Transverse colon (tissue), 4 donors: Measurements from ENCODE around the gene NSMF. TPM values are rescaled to one million over a fixed set of nuclear protein-coding genes. Genes with fewer than 3 reads are reported as not detected.
"Not testable (repeated sequence)": the region's sequence is repeated elsewhere in the genome, so short reads cannot be mapped to it uniquely, and the experiment has no call there.

Experiments used
- DNase-seq: peaks from one replicate; pipeline ENCODE4 v3.0.0-alpha.2; 2019
- H3K27ac ChIP-seq, 4 donors: fragments of 200-600 bp; sonication (generic); 2 replicates each; pipeline ENCODE4 v1.5.1; 2016 to 2018; ENCODE audit warnings: inconsistent platforms in 4 of 4
- H3K27me3 ChIP-seq: fragments of 200-600 bp; sonication (generic); 2 replicates; pipeline ENCODE4 v1.5.1; 2017; ENCODE audit warnings: inconsistent platforms
- H3K36me3 ChIP-seq, 4 donors: fragments of 200-600 bp; sonication (generic); 2 replicates each; pipeline ENCODE4 v1.5.1; 2017 to 2019; ENCODE audit warnings: inconsistent platforms in 4 of 4
- H3K4me1 ChIP-seq, 4 donors: fragments of 200-600 bp; sonication (generic); 2 replicates each; pipeline ENCODE4 v1.5.1; 2017 to 2020; ENCODE audit warnings: inconsistent platforms in 4 of 4
- H3K4me3 ChIP-seq, 4 donors: fragments of 200-600 bp; sonication (generic); 1 replicate in 1 of 4; 2 replicates in 3 of 4; pipeline versions ENCODE4 v1.5.1 to v1.6.1; 2017 to 2019; ENCODE audit warnings: inconsistent platforms in 4 of 4
- H3K9me3 ChIP-seq, 2 donors: fragments of 200-600 bp; sonication (generic); 2 replicates each; pipeline ENCODE4 v1.5.1; 2017 to 2019; ENCODE audit warnings: inconsistent platforms in 2 of 2
- EP300 ChIP-seq: sonication (generic); formaldehyde crosslinking; IDR thresholded peaks from one replicate; pipeline ENCODE4 v1.6.1; 2017; ENCODE audit warnings: antibody characterized with exemption, low read depth
- POLR2A ChIP-seq: fragments of 450-650 bp; IDR thresholded peaks from one replicate; pipeline ENCODE4 v1.6.1; 2016; ENCODE audit warnings: antibody characterized with exemption, mild to moderate bottlenecking, moderate library complexity
- POLR2AphosphoS5 ChIP-seq, 3 donors: sonication (generic); formaldehyde crosslinking; IDR thresholded peaks; one replicate each; pipeline ENCODE4 v1.6.1; 2016; ENCODE audit warnings: antibody characterized with exemption in 3 of 3
- WGBS, 2 donors: methylation state at CpG; one replicate each; pipeline ENCODE4 v1.1.5; 2018; ENCODE audit warnings: low coverage in 1 of 2; 5-methylcytosine and 5-hydroxymethylcytosine counted together
- in situ Hi-C, 4 donors: fragments of 200-750 bp; cut with MboI; loops; one replicate each; pipeline versions ENCODE4 v1.15.0 to v1.15.1; 2017; ENCODE audit warnings: low sequenced_read_pairs in 3 of 4, low pct_ligation_motif_present in 1 of 4, low pct_unique_long_range_greater_than_20kb in 1 of 4
- intact Hi-C: fragments of 100-400 bp; cut with DNase I; formaldehyde crosslinking; loops from one replicate; pipeline ENCODE4 v1.15.1; 2023; ENCODE audit warnings: low total_unique reads
- total RNA-seq, 4 donors: library from RNA; depleted of rRNA; stranded (reverse); fragments of >200 nt; gene quantifications; one replicate each; pipeline ENCODE4 v1.1.0, GENCODE V29; 2016
- TF ChIP-seq, protein P1 (sequence below), 5 experiments: fragments of 200-600 bp in 3 of 5; fragments of 450-650 bp in 2 of 5; sonication (generic) in 3 of 5; IDR thresholded peaks; 1 replicate in 2 of 5; 2 replicates in 3 of 5; pipeline ENCODE4 v1.5.1; 2016 to 2017; ENCODE audit warnings: antibody characterized with exemption in 5 of 5, inconsistent platforms in 3 of 5, mild to moderate bottlenecking in 2 of 5, moderate library complexity in 1 of 5

The NSMF gene
- total RNA-seq, 4 donors from 2014 or later, result 44.6 to 130 (median 55.2) TPM

DNA sequence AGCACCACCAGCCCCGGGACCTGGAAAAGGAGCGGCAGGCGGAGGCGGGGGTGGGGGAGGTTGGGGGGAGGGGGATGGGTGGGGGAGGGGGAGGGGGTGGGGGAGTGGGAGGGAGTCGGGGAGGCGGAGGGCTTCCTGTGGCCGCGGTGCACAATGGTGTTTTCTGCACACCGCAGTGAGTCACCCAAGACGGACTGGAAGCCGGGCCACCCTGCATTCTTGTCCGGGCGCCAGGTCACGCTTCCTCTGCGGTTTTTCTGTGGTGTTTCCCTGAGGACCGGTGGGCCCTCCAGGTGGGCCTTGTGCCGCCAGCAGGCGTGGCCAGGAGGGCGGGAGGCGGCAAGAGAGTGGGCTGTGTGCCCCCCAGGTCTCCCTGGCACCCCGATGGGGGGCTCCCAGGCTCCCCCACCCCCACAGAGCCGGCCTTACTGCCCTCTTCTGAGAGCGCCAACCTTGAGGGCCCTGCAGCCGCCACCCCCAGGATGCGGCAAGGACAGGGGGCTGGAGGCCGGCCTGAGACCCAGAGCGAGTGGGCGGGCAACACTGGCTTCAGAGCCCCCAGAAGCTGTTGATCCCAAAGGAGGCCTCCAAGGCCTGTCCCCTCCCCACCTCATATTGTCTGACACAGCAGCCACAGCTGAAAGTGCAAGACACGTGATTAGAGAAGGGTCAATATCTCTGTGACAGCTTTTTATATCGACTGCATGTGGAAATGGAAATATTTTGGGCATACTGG, 47.3 kb downstream of the NSMF start:
- intact Hi-C loops (no loop called here), in situ Hi-C loops (loop anchor here in 2 of 4 donors (25.0 kb wide), 1 partner anchor 125 kb away; the partner anchor contains the start of gene TOR4A (in 2 of the 2))
- peaks cover 20 to 54% (median 37%) of the 10 kb centered on the region in 4 donors for H3K4me1 ChIP-seq
- no peaks in the 10 kb centered on the region for H3K27me3 ChIP-seq
- peak; percentile 73 for DNase-seq
- WGBS, 2 donors, result 48 to 60% methylated on average over 2 to 29 of the region's 30 CpGs
- no peaks in the 10 kb centered on the region for H3K9me3 ChIP-seq
- peak overlapping the region; percentile 52 to 75 (median 71) for H3K27ac ChIP-seq
- no peaks in the 10 kb centered on the region for H3K36me3 ChIP-seq
- H3K4me3 ChIP-seq, result no peak overlapping the region
- TF ChIP-seq POLR2AphosphoS5 (IDR thresholded peaks at IDR 0.05) (peak in 1 of 3 donors; percentile 14), EP300 (no peak)

DNA sequence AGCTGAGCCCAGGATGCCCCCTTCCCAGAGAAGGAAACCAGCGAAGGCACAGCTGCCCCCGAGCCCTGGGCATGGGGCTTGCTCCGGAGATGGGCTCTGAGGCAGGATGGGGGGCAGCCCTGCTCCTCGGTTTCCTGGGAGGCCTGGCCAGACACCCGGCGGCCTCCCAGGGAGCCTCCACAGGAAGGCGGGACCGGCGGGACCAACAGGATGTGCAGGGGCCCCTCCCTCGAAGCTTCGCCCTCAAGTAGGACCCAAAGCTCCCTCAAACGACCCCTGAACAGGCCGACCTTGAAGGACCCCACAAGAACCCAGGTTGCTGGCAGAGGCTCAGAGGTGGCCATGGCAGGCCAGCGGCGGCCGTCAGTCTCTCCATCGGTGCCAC, 47.9 kb downstream of the NSMF start:
- DNase-seq, result no peak
- Histone ChIP-seq H3K4me3 (no peak overlapping the region), H3K9me3 (no peaks in the 10 kb centered on the region), H3K36me3 (no peaks in the 10 kb centered on the region), H3K27ac (peak overlapping the region; percentile 1 to 30 (median 16)), H3K4me1 (peaks cover 26 to 59% (median 43%) of the 10 kb centered on the region in 4 donors), H3K27me3 (no peaks in the 10 kb centered on the region)
- 67% methylated on average over 17 of the region's 17 CpGs; no CpG with 5 or more reads in 1 of the 2 donors for WGBS, 2 donors
- in situ Hi-C loops (loop anchor here in 2 of 4 donors (25.0 kb wide), 1 partner anchor 124 kb away; the partner anchor contains the start of gene TOR4A (in 2 of the 2)), intact Hi-C loops (no loop called here)
- TF ChIP-seq EP300 (no peak), POLR2AphosphoS5 (IDR thresholded peaks at IDR 0.05) (no peak), POLR2A (no peak)
- TF ChIP-seq, protein P1, sequence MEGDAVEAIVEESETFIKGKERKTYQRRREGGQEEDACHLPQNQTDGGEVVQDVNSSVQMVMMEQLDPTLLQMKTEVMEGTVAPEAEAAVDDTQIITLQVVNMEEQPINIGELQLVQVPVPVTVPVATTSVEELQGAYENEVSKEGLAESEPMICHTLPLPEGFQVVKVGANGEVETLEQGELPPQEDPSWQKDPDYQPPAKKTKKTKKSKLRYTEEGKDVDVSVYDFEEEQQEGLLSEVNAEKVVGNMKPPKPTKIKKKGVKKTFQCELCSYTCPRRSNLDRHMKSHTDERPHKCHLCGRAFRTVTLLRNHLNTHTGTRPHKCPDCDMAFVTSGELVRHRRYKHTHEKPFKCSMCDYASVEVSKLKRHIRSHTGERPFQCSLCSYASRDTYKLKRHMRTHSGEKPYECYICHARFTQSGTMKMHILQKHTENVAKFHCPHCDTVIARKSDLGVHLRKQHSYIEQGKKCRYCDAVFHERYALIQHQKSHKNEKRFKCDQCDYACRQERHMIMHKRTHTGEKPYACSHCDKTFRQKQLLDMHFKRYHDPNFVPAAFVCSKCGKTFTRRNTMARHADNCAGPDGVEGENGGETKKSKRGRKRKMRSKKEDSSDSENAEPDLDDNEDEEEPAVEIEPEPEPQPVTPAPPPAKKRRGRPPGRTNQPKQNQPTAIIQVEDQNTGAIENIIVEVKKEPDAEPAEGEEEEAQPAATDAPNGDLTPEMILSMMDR (IDR thresholded peaks at IDR 0.05), result no peak

DNA sequence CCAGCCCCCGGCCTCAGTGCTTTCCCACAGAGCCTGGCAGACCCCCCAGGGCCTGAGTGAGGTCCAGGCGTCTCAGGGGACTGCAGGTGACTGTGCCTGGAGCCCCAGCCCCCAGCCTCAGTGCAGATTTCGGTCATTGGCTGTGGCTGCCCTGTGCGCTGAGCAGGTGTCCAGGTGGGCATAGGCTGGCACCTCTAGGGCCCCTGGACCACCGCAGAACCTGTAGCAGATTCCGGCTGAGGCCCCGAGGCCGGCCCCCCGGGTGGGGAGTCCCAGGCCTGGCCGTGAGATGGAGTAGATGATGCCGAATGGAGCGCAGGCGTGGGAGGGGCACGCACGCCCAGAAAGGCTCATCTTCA, 48.3 kb downstream of the NSMF start:
- Histone ChIP-seq H3K4me3 (no peak overlapping the region), H3K9me3 (no peaks in the 10 kb centered on the region), H3K4me1 (peaks cover 27 to 62% (median 45%) of the 10 kb centered on the region in 4 donors), H3K27ac (peak overlapping the region in 3 of 4 donors; percentile 1 to 30 (median 29)), H3K27me3 (no peaks in the 10 kb centered on the region), H3K36me3 (no peaks in the 10 kb centered on the region)
- DNase-seq, result no peak
- in situ Hi-C loops, result loop anchor here in 2 of 4 donors (25.0 kb wide), 1 partner anchor 124 kb away; the partner anchor contains the start of gene TOR4A (in 2 of the 2)
- intact Hi-C loops, result no loop called here
- no peak for TF ChIP-seq POLR2AphosphoS5 (IDR thresholded peaks at IDR 0.05)
- TF ChIP-seq EP300, result no peak
- TF ChIP-seq POLR2A, result no peak
- WGBS, 2 donors, result 78% methylated on average over 10 of the region's 15 CpGs; no CpG with 5 or more reads in 1 of the 2 donors

DNA sequence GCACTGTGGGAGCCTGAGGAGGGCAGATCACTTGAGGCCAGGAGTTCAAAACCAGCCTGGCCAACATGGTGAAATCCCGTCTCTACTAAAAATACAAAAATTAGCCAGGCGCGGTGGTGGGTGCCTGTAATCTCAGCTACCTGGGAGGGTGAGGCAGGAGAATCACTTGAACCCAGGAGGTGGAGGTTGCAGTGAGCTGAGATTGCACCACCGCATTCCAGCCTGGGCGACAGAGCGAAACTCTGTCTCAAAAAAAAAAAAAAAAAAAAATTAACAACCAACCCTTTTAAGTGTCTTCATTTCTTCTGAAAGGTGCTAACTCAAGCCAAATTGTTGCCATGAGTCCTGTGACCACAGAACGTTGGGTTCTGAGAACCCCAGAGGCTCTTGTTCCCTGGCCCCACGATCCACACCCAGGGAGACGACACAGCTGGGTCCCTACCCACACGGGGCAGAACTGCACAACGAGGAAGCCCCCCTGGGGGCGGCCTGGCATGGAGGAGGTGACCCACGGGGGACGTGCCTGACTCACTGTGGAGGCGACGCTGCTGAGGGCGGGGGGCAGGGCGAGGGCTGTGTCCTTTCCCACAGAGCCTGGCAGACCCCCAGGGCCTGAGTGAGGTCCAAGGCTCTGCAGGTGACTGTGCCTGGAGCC, 48.8 kb downstream of the NSMF start:
- Histone ChIP-seq H3K27ac (peak overlapping the region in 1 of 4 donors; percentile 1), H3K4me1 (peaks cover 27 to 67% (median 47%) of the 10 kb centered on the region in 4 donors)
- WGBS, 2 donors, result 83 to 94% methylated on average over 3 to 18 of the region's 18 CpGs
- in situ Hi-C loops, result loop anchor here in 2 of 4 donors (25.0 kb wide), 1 partner anchor 123 kb away; the partner anchor contains the start of gene TOR4A (in 2 of the 2)
- H3K4me3 ChIP-seq, H3K36me3 ChIP-seq, H3K27me3 ChIP-seq, DNase-seq, H3K9me3 ChIP-seq, intact Hi-C loops: not testable (repeated sequence)

DNA sequence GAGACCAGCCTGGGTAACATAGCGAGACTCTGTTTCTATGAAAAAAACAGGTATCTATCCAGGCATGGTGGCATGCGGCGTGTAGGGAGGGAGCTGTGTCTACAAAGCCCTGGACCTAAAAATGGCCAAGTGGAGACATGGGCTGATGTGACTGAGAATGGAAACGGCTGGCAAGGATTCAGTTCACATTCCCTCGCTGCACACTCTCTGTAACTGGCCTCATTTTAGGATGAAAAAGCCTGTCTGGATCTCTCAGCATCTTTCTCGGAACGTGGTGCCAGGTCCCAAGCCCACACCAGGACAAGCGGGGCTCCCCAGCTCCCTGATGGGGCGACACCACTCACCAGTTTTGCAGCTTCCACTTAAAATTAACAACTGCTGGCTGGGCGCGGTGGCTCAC, 49.6 kb downstream of the NSMF start:
- Histone ChIP-seq H3K27me3 (no peaks in the 10 kb centered on the region), H3K4me1 (peaks cover 27 to 64% (median 46%) of the 10 kb centered on the region in 4 donors), H3K9me3 (no peaks in the 10 kb centered on the region), H3K36me3 (no peaks in the 10 kb centered on the region), H3K4me3 (no peak overlapping the region), H3K27ac (no peak overlapping the region)
- no peak for DNase-seq
- in situ Hi-C loops (loop anchor here (10.0 to 25.0 kb wide), 2 partner anchors 122 to 125 kb away; partner anchors contain the start of gene TOR4A (in 2 of the 4)), intact Hi-C loops (no loop called here)
- 89 to 92% methylated on average over 8 to 11 of the region's 11 CpGs for WGBS, 2 donors
- TF ChIP-seq, protein P1 (IDR thresholded peaks at IDR 0.05), result no peak
- TF ChIP-seq POLR2AphosphoS5 (IDR thresholded peaks at IDR 0.05) (no peak), EP300 (no peak), POLR2A (no peak)
